Fibroblast of pulmonary artery (primary cell): ENCODE measurements around the gene RAPGEF6.

Experiments
- DNase-seq: peaks from one replicate; pipeline ENCODE4 v3.0.0-alpha.2; 2010; ENCODE audit warnings: low read depth
- H3K4me3 ChIP-seq: replicated peaks from 2 replicates; pipeline ENCODE4 v1.5.1; 2011; ENCODE audit warnings: low read depth, mild to moderate bottlenecking, control low read depth, low read length, moderate library complexity
- CTCF ChIP-seq: IDR thresholded peaks from 2 replicates; pipeline ENCODE4 v1.5.1; 2011; ENCODE audit warnings: mild to moderate bottlenecking, control low read depth, low read length, inconsistent platforms; ENCODE audit errors: missing control alignments

Gene RAPGEF6

GRCh38 chr5:131571669-131572168 lies 63.3 kb downstream of the RAPGEF6 start:
- no peak overlapping the region for H3K4me3 ChIP-seq
- no peak for TF ChIP-seq CTCF
- DNase-seq: no peak

GRCh38 chr5:131570757-131571156 lies 64.3 kb downstream of the RAPGEF6 start:
- no peak overlapping the region for H3K4me3 ChIP-seq
- no peak for TF ChIP-seq CTCF
- DNase-seq: peak; percentile 25

GRCh38 chr5:131564229-131564652 lies 70.8 kb downstream of the RAPGEF6 start:
- no peak overlapping the region for H3K4me3 ChIP-seq
- no peak for TF ChIP-seq CTCF
- no peak for DNase-seq

GRCh38 chr5:131563434-131564228 lies 71.4 kb downstream of the RAPGEF6 start:
- no peak for DNase-seq
- no peak overlapping the region for H3K4me3 ChIP-seq
- no peak for TF ChIP-seq CTCF

- no peak overlapping the region for H3K4me3 ChIP-seq
- TF ChIP-seq CTCF: no peak
- no peak for DNase-seq
These were observed 84.4 kb downstream of the RAPGEF6 start for GRCh38 chr5:131550606-131551005.

- H3K4me3 ChIP-seq: no peak overlapping the region
- no peak for TF ChIP-seq CTCF
- no peak for DNase-seq
These were observed 86.9 kb downstream of the RAPGEF6 start for GRCh38 chr5:131548176-131548575.

- TF ChIP-seq CTCF: no peak
- DNase-seq: peak; percentile 39
- no peak overlapping the region for H3K4me3 ChIP-seq
These were observed 89.2 kb downstream of the RAPGEF6 start for GRCh38 chr5:131545845-131546244.
